OCI-LY7 (cell line): ENCODE measurements around the gene STYXL1.

Experiments
- EZH2phosphoT487 ChIP-seq: fragments of 200-600 bp; sonication (generic); IDR thresholded peaks from 2 replicates; pipeline ENCODE4 v1.6.1; 2018; ENCODE audit warnings: low read depth, borderline replicate concordance, mild to moderate bottlenecking, mixed run types, antibody characterized with exemption, low read length, moderate library complexity, mixed read lengths
- TF ChIP-seq, protein P1 (sequence below): fragments of 200-600 bp; sonication (generic); conservative IDR thresholded peaks from 2 replicates; pipeline ENCODE4 v1.5.1; 2014; ENCODE audit warnings: mild to moderate bottlenecking, antibody characterized with exemption, low read length, moderate library complexity, mixed read lengths

DNA sequence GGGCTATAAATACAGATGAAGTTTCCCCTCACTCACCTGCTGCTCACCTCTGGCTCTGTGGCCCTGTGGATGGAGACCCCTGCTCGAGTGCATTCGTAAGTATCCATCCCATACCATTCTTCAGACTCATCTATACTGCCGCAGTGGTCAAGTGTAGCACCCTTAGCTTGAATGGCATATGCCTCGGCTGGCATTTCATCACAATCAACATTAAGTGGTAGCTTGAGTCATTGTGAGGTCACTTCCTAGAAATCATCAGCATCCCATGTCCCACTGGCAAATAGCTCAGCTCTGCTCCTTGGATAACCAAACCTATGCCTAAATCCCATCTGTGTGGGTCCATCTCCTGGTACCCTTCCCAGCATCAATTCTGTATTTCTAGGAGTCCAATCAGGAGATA lies 38.3 kb upstream of the STYXL1 start:
- TF ChIP-seq, protein P1, sequence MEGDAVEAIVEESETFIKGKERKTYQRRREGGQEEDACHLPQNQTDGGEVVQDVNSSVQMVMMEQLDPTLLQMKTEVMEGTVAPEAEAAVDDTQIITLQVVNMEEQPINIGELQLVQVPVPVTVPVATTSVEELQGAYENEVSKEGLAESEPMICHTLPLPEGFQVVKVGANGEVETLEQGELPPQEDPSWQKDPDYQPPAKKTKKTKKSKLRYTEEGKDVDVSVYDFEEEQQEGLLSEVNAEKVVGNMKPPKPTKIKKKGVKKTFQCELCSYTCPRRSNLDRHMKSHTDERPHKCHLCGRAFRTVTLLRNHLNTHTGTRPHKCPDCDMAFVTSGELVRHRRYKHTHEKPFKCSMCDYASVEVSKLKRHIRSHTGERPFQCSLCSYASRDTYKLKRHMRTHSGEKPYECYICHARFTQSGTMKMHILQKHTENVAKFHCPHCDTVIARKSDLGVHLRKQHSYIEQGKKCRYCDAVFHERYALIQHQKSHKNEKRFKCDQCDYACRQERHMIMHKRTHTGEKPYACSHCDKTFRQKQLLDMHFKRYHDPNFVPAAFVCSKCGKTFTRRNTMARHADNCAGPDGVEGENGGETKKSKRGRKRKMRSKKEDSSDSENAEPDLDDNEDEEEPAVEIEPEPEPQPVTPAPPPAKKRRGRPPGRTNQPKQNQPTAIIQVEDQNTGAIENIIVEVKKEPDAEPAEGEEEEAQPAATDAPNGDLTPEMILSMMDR = no peak
- no peak for TF ChIP-seq EZH2phosphoT487
